NCI-H460 (cell line): ENCODE measurements around the gene HSH2D. TPM values are rescaled to one million over a fixed set of nuclear protein-coding genes. Genes with fewer than 3 reads are reported as not detected.

ENCODE experiments used
- DNase-seq: peaks from one replicate; pipeline ENCODE4 v3.0.0-alpha.2; 2016; ENCODE audit warnings: low read depth; ENCODE audit errors: extremely low read depth
- small RNA-seq, 2 experiments: library from RNA; depleted of rRNA; stranded (forward); fragments of <200 nt; gene quantifications; one replicate each; pipeline ENCODE3, GENCODE V24; 2014
- total RNA-seq: library from RNA; depleted of rRNA; stranded (reverse); fragments of >200 nt; shearing (Covaris generic); gene quantifications from 2 replicates; pipeline ENCODE4 v1.2.3, GENCODE V29; 2014; rRNA removed

HSH2D gene
- total RNA-seq, 1 experiment from 2014 or later: not detected

GRCh38 chr19:16207490-16208025, 64.1 kb downstream of the HSH2D start:
- no peak for DNase-seq

Small RNA genes lying within 50 kb of the gene (small RNA-seq; reads per million reads assigned to genes)
- 0 reads per million in 2 experiments for gene RF00017

Other genes starting within 250 kb of the HSH2D start
- gene CYP4F2, start 245.6 kb upstream of the HSH2D start, total RNA-seq: not detected in 2 replicates
- gene CYP4F11, start 209.2 kb upstream of the HSH2D start, total RNA-seq: 108 and 123 TPM in 2 replicates
- gene OR10H4, start 194.7 kb upstream of the HSH2D start, total RNA-seq: not detected in 2 replicates
- gene TPM4, start 67.2 kb upstream of the HSH2D start, total RNA-seq: 562 and 586 TPM in 2 replicates
- 35.3 and 35.4 TPM in 2 replicates for gene RAB8A, start 31.8 kb upstream of the HSH2D start, total RNA-seq
- not detected in 2 replicates for gene CIB3, start 29.8 kb downstream of the HSH2D start, total RNA-seq
- gene FAM32A, start 41.7 kb downstream of the HSH2D start, total RNA-seq: 63.3 and 65.8 TPM in 2 replicates
- 38.0 and 43.4 TPM in 2 replicates for gene AP1M1, start 54.2 kb downstream of the HSH2D start, total RNA-seq
- gene KLF2, start 181.1 kb downstream of the HSH2D start, total RNA-seq: 13.5 and 16.8 TPM in 2 replicates